Activated CD8-positive, alpha-beta memory T cell treated with anti-CD3 and anti-CD28 coated beads, Interleukin-2, amount 10 ng/mL, durations not matched to agents 7 days and 5 days (primary cell): ENCODE measurements around the gene SPATA6L. TPM values are rescaled to one million over a fixed set of nuclear protein-coding genes. Genes with fewer than 3 reads are reported as not detected.

Experiments used
- total RNA-seq, 2 experiments: library from RNA; stranded (reverse); gene quantifications; one replicate each; pipeline ENCODE4 v1.2.3, GENCODE V29; 2021

SPATA6L gene
- total RNA-seq, 2 experiments from 2014 or later = 0.56 to 0.73 TPM

Other genes with a start within 250 kb of the SPATA6L start
- gene SLC1A1, start 176.0 kb downstream of the SPATA6L start, total RNA-seq = under 1 TPM in 1 of 2 experiments, not detected in 1; 0.14 TPM
- gene PLPP6, start 4.2 kb downstream of the SPATA6L start, total RNA-seq = 10 to 100 TPM in 1 of 2 experiments, 1 to 10 TPM in 1; 9.3 to 10.2 TPM
- 10 to 100 TPM; 10.1 to 12.4 TPM for gene CDC37L1, start 13.1 kb upstream of the SPATA6L start, total RNA-seq
- 10 to 100 TPM; 35.6 to 35.8 TPM for gene AK3, start 74.7 kb upstream of the SPATA6L start, total RNA-seq
- 10 to 100 TPM; 14.3 to 20.2 TPM for gene RCL1, start 126.5 kb upstream of the SPATA6L start, total RNA-seq